Endothelial cell of umbilical vein (primary cell): Measurements from ENCODE around the gene CFAP73.

Experiments used
- CTCF ChIP-seq, 2 donors: IDR thresholded peaks; 1 replicate in 1 of 2; 2 replicates in 1 of 2; pipeline ENCODE4 v1.5.1; 2011; ENCODE audit warnings: low read length in 2 of 2, mild to moderate bottlenecking in 2 of 2, moderate library complexity in 2 of 2, control low read depth in 1 of 2, inconsistent platforms in 1 of 2, low read depth in 1 of 2; ENCODE audit not compliant: insufficient read depth in 1 of 2; ENCODE audit errors: extremely low read depth in 1 of 2
- EZH2 ChIP-seq: IDR thresholded peaks from 2 replicates; pipeline ENCODE4 v1.6.1; 2012; ENCODE audit warnings: borderline replicate concordance, low read depth, mild to moderate bottlenecking, moderate library complexity, low read length, inconsistent platforms; ENCODE audit not compliant: severe bottlenecking
- JUN ChIP-seq: IDR thresholded peaks from 2 replicates; pipeline ENCODE4 v1.6.1; 2011; ENCODE audit warnings: borderline replicate concordance, low read depth; ENCODE audit not compliant: insufficient read length, insufficient read depth
- POLR2A ChIP-seq: IDR thresholded peaks from 2 replicates; pipeline ENCODE4 v1.6.1; 2012; ENCODE audit warnings: low read depth, mild to moderate bottlenecking, control low read depth, low read length
- POLR2AphosphoS5 ChIP-seq: IDR thresholded peaks from 2 replicates; pipeline ENCODE4 v1.6.1; 2012; ENCODE audit warnings: low read depth, mild to moderate bottlenecking, control low read depth, low read length, moderate library complexity; ENCODE audit not compliant: insufficient read depth

DNA sequence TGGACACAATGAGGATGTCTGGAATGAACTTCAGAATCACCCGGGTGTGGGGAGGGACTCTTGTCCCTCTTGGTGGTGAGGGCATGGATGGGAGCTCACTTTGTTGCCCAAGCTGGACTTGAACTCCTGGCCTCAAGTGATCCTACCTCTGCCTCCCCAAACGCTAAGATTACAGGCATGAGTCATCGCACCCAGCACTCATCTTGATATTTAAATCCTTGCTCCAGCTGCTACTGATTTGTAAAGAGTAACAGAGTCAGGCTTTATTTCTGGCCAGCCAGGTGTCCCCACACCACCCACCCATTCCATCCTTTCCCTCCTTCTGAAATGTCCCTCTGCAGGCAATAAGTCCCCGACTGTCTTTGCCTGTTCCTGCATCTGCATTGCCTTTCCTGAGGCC, 30.8 kb downstream of the CFAP73 start:
- TF ChIP-seq CTCF (IDR thresholded peaks at IDR 0.05; ENCODE audit: extremely low read depth in 1 of 2, insufficient read depth in 1 of 2, low read depth in 1 of 2, low read length in 2 of 2) (no peak), POLR2A (no peak), POLR2AphosphoS5 (no peak), EZH2 (no peak), JUN (no peak)
